Measurements from ENCODE around the gene EFCAB7.

EFCAB7 gene

DNA sequence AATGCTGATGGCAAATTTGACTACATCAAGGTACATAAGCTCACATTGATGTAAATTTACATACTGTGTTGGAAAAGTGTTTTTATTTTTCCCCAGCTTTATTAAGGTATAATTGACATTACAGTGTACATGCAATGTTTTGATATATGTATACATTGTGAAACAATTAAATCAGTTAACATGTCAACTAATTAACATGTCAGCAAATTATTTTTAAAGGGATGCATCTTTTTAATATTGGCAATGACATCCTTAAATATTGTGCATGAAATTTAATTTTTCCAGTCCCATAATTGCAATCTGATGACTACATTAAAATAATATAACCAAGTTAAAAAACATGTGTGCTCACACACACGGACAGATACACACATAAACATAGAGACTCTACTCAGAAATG is 9.4 kb downstream of the EFCAB7 start:
- TF ChIP-seq YY1 (IDR thresholded peaks at IDR 0.05; ENCODE audit: insufficient read depth, insufficient read length) (no peak), ZNF274 (IDR thresholded peaks at IDR 0.05; ENCODE audit: low read depth, low read length) (no peak), SUZ12 (IDR thresholded peaks at IDR 0.05; ENCODE audit: extremely low read depth, insufficient read depth, insufficient read length) (no peak)
- peaks cover 7% of the 10 kb centered on the region for H3K36me3 ChIP-seq (ENCODE audit: insufficient read depth, insufficient read length, low read length)
- H3K27me3 ChIP-seq (ENCODE audit: insufficient read depth, insufficient read length): no peaks in the 10 kb centered on the region
- DNase-seq (ENCODE audit: low read depth, low spot score): no peak
- H3K9me3 ChIP-seq (ENCODE audit: insufficient read depth, low read length): no peaks in the 10 kb centered on the region
- H3K9ac ChIP-seq (ENCODE audit: insufficient read length, low read depth): no peak overlapping the region
- no peak overlapping the region for H3K4me3 ChIP-seq (ENCODE audit: insufficient read length, low read depth)
- H3K4me1 ChIP-seq (ENCODE audit: insufficient read depth, insufficient read length): no peaks in the 10 kb centered on the region

DNA sequence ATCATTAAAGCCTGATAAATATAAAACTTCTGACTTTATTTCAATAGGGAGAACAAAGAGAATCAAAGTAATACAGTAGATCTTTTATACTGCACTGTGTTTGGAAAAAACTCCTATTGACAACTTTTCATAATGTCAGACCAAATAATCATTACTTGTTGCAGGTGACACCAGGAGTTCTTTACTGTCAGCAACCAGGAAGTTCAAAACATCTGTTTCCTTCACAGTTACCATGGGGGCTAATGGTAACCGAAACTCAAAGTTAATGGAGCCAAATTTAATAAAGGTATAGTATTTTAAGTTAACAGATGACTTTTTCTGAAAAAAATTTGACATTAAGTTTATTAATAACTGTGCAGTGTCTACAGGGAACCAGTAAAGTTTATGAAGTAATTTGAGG is 10.6 kb downstream of the EFCAB7 start:
- Histone ChIP-seq H3K27me3 (ENCODE audit: insufficient read depth, insufficient read length) (no peaks in the 10 kb centered on the region), H3K4me1 (ENCODE audit: insufficient read depth, insufficient read length) (no peaks in the 10 kb centered on the region), H3K4me3 (ENCODE audit: insufficient read length, low read depth) (no peak overlapping the region), H3K9ac (ENCODE audit: insufficient read length, low read depth) (no peak overlapping the region), H3K36me3 (ENCODE audit: insufficient read depth, insufficient read length, low read length) (peaks cover 7% of the 10 kb centered on the region), H3K9me3 (ENCODE audit: insufficient read depth, low read length) (no peaks in the 10 kb centered on the region)
- no peak for DNase-seq (ENCODE audit: low read depth, low spot score)
- TF ChIP-seq YY1 (IDR thresholded peaks at IDR 0.05; ENCODE audit: insufficient read depth, insufficient read length): no peak
- TF ChIP-seq SUZ12 (IDR thresholded peaks at IDR 0.05; ENCODE audit: extremely low read depth, insufficient read depth, insufficient read length): no peak
- no peak for TF ChIP-seq ZNF274 (IDR thresholded peaks at IDR 0.05; ENCODE audit: low read depth, low read length)

DNA sequence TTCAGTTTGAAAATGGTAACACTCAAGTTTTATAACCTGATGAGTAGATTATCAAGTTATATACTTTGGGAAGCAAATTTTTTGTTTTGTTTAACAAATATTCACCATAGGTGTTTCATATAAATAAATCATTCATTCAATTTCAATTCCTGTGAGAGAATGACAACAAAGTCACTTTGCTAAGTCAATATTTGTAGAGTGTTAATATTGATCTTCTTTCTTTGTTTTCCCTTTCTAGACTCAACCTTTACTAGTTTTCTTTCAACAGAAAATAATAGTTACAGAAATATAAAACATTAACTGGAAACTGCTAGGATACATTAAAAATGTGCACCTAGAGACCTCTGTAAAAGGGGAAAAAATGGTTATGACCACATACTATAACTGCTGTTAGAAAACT is 11.1 kb downstream of the EFCAB7 start:
- no peak for DNase-seq (ENCODE audit: low read depth, low spot score)
- peaks cover 7% of the 10 kb centered on the region for H3K36me3 ChIP-seq (ENCODE audit: insufficient read depth, insufficient read length, low read length)
- H3K4me3 ChIP-seq (ENCODE audit: insufficient read length, low read depth): no peak overlapping the region
- H3K9ac ChIP-seq (ENCODE audit: insufficient read length, low read depth): no peak overlapping the region
- H3K9me3 ChIP-seq (ENCODE audit: insufficient read depth, low read length): no peaks in the 10 kb centered on the region
- TF ChIP-seq ZNF274 (IDR thresholded peaks at IDR 0.05; ENCODE audit: low read depth, low read length) (no peak), YY1 (IDR thresholded peaks at IDR 0.05; ENCODE audit: insufficient read depth, insufficient read length) (no peak), SUZ12 (IDR thresholded peaks at IDR 0.05; ENCODE audit: extremely low read depth, insufficient read depth, insufficient read length) (no peak)
- H3K4me1 ChIP-seq (ENCODE audit: insufficient read depth, insufficient read length): no peaks in the 10 kb centered on the region
- H3K27me3 ChIP-seq (ENCODE audit: insufficient read depth, insufficient read length): no peaks in the 10 kb centered on the region

DNA sequence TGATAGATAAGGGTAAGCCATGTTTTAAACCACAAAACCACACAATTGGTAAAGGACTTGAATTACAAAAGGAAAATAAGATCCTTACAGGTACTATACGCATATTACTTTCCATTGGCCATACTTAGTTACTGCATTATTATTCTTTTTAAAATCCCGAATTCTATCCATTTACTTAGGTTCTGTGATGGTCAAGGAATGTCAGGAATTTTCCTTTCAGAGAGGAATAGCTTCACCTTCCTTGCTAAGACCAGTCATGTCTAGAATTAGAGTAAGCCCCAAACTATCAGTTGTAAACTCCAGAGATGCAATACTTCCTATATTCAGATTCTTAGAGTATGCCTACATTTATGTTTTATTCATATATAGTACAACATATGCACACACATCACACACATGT is 13.7 kb downstream of the EFCAB7 start:
- Histone ChIP-seq H3K4me1 (ENCODE audit: insufficient read depth, insufficient read length) (no peaks in the 10 kb centered on the region), H3K36me3 (ENCODE audit: insufficient read depth, insufficient read length, low read length) (peaks cover 7% of the 10 kb centered on the region), H3K27me3 (ENCODE audit: insufficient read depth, insufficient read length) (no peaks in the 10 kb centered on the region), H3K9ac (ENCODE audit: insufficient read length, low read depth) (no peak overlapping the region), H3K9me3 (ENCODE audit: insufficient read depth, low read length) (no peaks in the 10 kb centered on the region), H3K4me3 (ENCODE audit: insufficient read length, low read depth) (no peak overlapping the region)
- DNase-seq (ENCODE audit: low read depth, low spot score): peak; percentile 8
- TF ChIP-seq ZNF274 (IDR thresholded peaks at IDR 0.05; ENCODE audit: low read depth, low read length) (no peak), SUZ12 (IDR thresholded peaks at IDR 0.05; ENCODE audit: extremely low read depth, insufficient read depth, insufficient read length) (no peak), YY1 (IDR thresholded peaks at IDR 0.05; ENCODE audit: insufficient read depth, insufficient read length) (no peak)

DNA sequence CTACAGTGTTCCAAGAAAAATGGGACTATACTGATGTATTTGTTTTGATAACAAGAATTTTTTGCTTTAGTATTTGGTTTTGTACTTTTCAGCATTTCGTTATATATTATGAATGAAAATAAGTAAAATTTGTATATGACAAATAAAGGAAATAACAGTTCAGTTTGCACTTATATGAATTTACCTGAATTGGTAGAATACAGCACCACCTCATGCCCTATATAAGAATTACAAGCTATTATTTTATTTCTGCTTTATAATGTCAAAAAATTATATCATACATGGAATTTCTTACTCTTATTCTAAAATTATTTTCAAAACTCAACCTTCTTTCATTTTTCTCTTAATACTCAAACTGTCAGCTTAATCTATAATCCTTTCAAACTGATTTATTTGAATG is 14.6 kb downstream of the EFCAB7 start:
- TF ChIP-seq SUZ12 (IDR thresholded peaks at IDR 0.05; ENCODE audit: extremely low read depth, insufficient read depth, insufficient read length) (no peak), ZNF274 (IDR thresholded peaks at IDR 0.05; ENCODE audit: low read depth, low read length) (no peak), YY1 (IDR thresholded peaks at IDR 0.05; ENCODE audit: insufficient read depth, insufficient read length) (no peak)
- H3K27me3 ChIP-seq (ENCODE audit: insufficient read depth, insufficient read length): no peaks in the 10 kb centered on the region
- H3K9ac ChIP-seq (ENCODE audit: insufficient read length, low read depth): no peak overlapping the region
- no peaks in the 10 kb centered on the region for H3K9me3 ChIP-seq (ENCODE audit: insufficient read depth, low read length)
- H3K4me3 ChIP-seq (ENCODE audit: insufficient read length, low read depth): no peak overlapping the region
- peaks cover 7% of the 10 kb centered on the region for H3K36me3 ChIP-seq (ENCODE audit: insufficient read depth, insufficient read length, low read length)
- no peaks in the 10 kb centered on the region for H3K4me1 ChIP-seq (ENCODE audit: insufficient read depth, insufficient read length)
- no peak for DNase-seq (ENCODE audit: low read depth, low spot score)

DNA sequence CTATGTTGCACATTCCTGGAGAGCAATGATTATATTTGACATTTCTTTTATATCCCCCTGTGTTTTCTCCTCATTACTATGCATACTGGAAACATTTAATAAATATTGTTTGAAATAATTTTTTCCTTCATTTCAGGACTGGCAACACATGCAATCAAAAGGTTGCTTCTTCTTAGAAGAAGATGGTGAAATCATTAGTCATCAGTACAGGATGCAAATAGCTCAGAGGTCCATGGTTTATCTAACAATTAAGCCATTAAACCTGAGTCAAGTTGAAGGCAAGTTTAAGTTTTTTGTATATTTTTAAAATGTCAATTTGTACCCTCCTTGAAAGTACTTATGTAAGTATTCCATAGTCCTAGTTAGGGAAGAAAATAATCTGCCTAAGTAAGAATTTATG is 22.5 kb downstream of the EFCAB7 start:
- TF ChIP-seq ZNF274 (IDR thresholded peaks at IDR 0.05; ENCODE audit: low read depth, low read length): no peak
- TF ChIP-seq YY1 (IDR thresholded peaks at IDR 0.05; ENCODE audit: insufficient read depth, insufficient read length): no peak
- no peak for TF ChIP-seq SUZ12 (IDR thresholded peaks at IDR 0.05; ENCODE audit: extremely low read depth, insufficient read depth, insufficient read length)

DNA sequence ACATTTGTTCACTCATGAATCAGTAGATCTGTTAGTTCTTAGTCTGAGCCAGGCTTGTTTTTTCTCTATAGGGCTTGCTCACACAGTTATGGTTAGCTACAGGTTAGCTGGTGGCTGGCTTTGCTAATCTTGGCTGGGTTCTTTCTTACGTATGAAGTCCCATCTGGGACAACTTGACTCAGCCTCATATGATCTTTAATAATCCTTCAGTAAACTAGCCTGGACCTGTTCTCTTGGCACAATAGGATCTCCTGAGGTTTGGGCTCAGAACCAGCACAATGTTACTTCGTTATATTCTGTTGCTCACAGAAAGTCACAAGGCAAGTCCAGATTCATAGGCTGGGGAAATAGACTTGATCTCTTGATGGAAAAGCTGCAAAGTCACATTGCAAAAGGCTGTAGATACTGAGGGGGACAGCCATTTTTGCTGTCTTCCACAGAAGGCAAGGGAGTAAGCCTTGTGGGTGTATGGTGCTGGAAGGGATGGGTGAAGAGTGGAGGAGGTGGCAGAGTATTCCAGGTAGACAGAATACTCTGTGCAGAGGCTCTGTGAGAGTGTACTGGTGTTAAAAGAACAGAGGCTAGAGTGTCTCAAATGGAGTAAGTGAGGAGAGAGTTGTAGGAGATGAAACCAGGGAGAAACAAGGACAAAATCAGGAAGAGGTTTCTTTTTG is 24.4 kb downstream of the EFCAB7 start:
- no peaks in the 10 kb centered on the region for H3K27me3 ChIP-seq (ENCODE audit: insufficient read depth, insufficient read length)
- no peaks in the 10 kb centered on the region for H3K9me3 ChIP-seq (ENCODE audit: insufficient read depth, low read length)
- no peak for DNase-seq (ENCODE audit: low read depth, low spot score)
- no peaks in the 10 kb centered on the region for H3K4me1 ChIP-seq (ENCODE audit: insufficient read depth, insufficient read length)
- H3K36me3 ChIP-seq (ENCODE audit: insufficient read depth, insufficient read length, low read length): no peaks in the 10 kb centered on the region
- no peak overlapping the region for H3K9ac ChIP-seq (ENCODE audit: insufficient read length, low read depth)
- TF ChIP-seq ZNF274 (IDR thresholded peaks at IDR 0.05; ENCODE audit: low read depth, low read length) (no peak), YY1 (IDR thresholded peaks at IDR 0.05; ENCODE audit: insufficient read depth, insufficient read length) (no peak), SUZ12 (IDR thresholded peaks at IDR 0.05; ENCODE audit: extremely low read depth, insufficient read depth, insufficient read length) (no peak)
- no peak overlapping the region for H3K4me3 ChIP-seq (ENCODE audit: insufficient read length, low read depth)

More for the DNA sequence above, 22.5 kb downstream of the EFCAB7 start:
- Histone ChIP-seq H3K36me3 (ENCODE audit: insufficient read depth, insufficient read length, low read length) (no peaks in the 10 kb centered on the region), H3K27me3 (ENCODE audit: insufficient read depth, insufficient read length) (no peaks in the 10 kb centered on the region), H3K9me3 (ENCODE audit: insufficient read depth, low read length) (no peaks in the 10 kb centered on the region), H3K4me3 (ENCODE audit: insufficient read length, low read depth) (no peak overlapping the region), H3K9ac (ENCODE audit: insufficient read length, low read depth) (no peak overlapping the region), H3K4me1 (ENCODE audit: insufficient read depth, insufficient read length) (no peaks in the 10 kb centered on the region)
- no peak for DNase-seq (ENCODE audit: low read depth, low spot score)

Data from NT2/D1 (cell line).